Endothelial cell of umbilical vein (primary cell): ENCODE measurements around the gene ZCCHC14. TPM values are rescaled to one million over a fixed set of nuclear protein-coding genes. Genes with fewer than 3 reads are reported as not detected.

Source experiments
- BruUV-seq: library from RNA; stranded (reverse); fragments of 400-500 nt; replicated peaks from 2 replicates; lab custom pipeline; 2021; lab: Mats Ljungman, UMichigan
- CTCF ChIA-PET: fragments of 300-600, 350-600 bp; sonication (Branson Sonifier 250); formaldehyde crosslinking; loops from one replicate; lab custom pipeline; 2021; ENCODE audit warnings: antibody characterized with exemption, inconsistent platforms; lab: Charles Lee
- POLR2A ChIA-PET: fragments of 300-600, 350-600 bp; sonication (Branson Sonifier 250); formaldehyde crosslinking; loops from one replicate; lab custom pipeline; 2021; ENCODE audit warnings: antibody characterized with exemption, inconsistent platforms; lab: Charles Lee
- DNase-seq: peaks from one replicate; pipeline ENCODE4 v3.0.0-alpha.2; 2011; ENCODE audit warnings: low read depth, low spot score
- FAIRE-seq: peaks from 2 replicates; lab custom pipeline; 2011; peaks lifted over from hg19 to GRCh38; lab: Jason Lieb, UNC
- H2AFZ ChIP-seq: 2 replicates; pipeline ENCODE4 v1.6.0; 2012; ENCODE audit warnings: low read depth, low read length, control low read depth, inconsistent platforms
- H3K27ac ChIP-seq: 2 replicates; pipeline ENCODE4 v1.5.1; 2011; ENCODE audit warnings: low read depth, mild to moderate bottlenecking, control low read depth, low read length, moderate library complexity; ENCODE audit not compliant: insufficient read depth
- H3K27me3 ChIP-seq, 2 experiments: 2 replicates each; pipeline versions ENCODE4 v1.6.0 to v1.6.1; 2011; ENCODE audit warnings: low read length in 2 of 2, mixed read lengths in 1 of 2; ENCODE audit not compliant: control insufficient read depth in 2 of 2, insufficient read depth in 2 of 2
- H3K36me3 ChIP-seq, 2 experiments: 2 replicates in 1 of 2; 3 replicates in 1 of 2; pipeline ENCODE4 v1.5.1; 2011; ENCODE audit warnings: low read length in 2 of 2, mild to moderate bottlenecking in 1 of 2, moderate library complexity in 1 of 2; ENCODE audit not compliant: control insufficient read depth in 2 of 2, insufficient read depth in 2 of 2; ENCODE audit errors: extremely low read depth in 1 of 2
- H3K4me1 ChIP-seq: 3 replicates; pipeline ENCODE4 v1.5.1; 2011; ENCODE audit warnings: mild to moderate bottlenecking, low read length; ENCODE audit not compliant: control insufficient read depth, insufficient read depth; ENCODE audit errors: extremely low read depth
- H3K4me2 ChIP-seq: 2 replicates; pipeline ENCODE4 v1.6.1; 2011; ENCODE audit warnings: low read length, control low read depth, mixed read lengths; ENCODE audit not compliant: insufficient read depth
- H3K4me3 ChIP-seq, 3 experiments: fragments of 200-600 bp in 1 of 3; sonication (generic), shearing (Covaris generic) in 1 of 3; replicated peaks in 1 of 3; 2 replicates each; pipeline ENCODE4 v1.5.1; 2011 to 2016; ENCODE audit warnings: control low read depth in 3 of 3, low read length in 3 of 3, mild to moderate bottlenecking in 2 of 3, inconsistent platforms in 1 of 3, low read depth in 1 of 3, moderate library complexity in 1 of 3; ENCODE audit not compliant: insufficient read depth in 1 of 3
- H3K79me2 ChIP-seq: 2 replicates; pipeline ENCODE4 v1.6.0; 2012; ENCODE audit warnings: low read length, inconsistent platforms; ENCODE audit not compliant: control insufficient read depth, insufficient read depth
- H3K9ac ChIP-seq: replicated peaks from 2 replicates; pipeline ENCODE3; 2011; ENCODE audit warnings: low read length, control low read depth; ENCODE audit not compliant: insufficient read depth; ENCODE audit errors: extremely low read depth
- H3K9me1 ChIP-seq: replicated peaks from 3 replicates; pipeline ENCODE4 v1.6.0; 2011; ENCODE audit warnings: mild to moderate bottlenecking, low read length; ENCODE audit not compliant: control insufficient read depth, insufficient read depth; ENCODE audit errors: extremely low read depth
- H3K9me3 ChIP-seq: replicated peaks from 2 replicates; pipeline ENCODE4 v1.5.1; 2012; ENCODE audit warnings: low read length, inconsistent platforms; ENCODE audit not compliant: control insufficient read depth, insufficient read depth
- H4K20me1 ChIP-seq: replicated peaks from 2 replicates; pipeline ENCODE3; 2011; ENCODE audit warnings: mild to moderate bottlenecking, low read length; ENCODE audit not compliant: control insufficient read depth, insufficient read depth; ENCODE audit errors: extremely low read depth
- CTCF ChIP-seq, 2 donors: IDR thresholded peaks; 1 replicate in 1 of 2; 2 replicates in 1 of 2; pipeline ENCODE4 v1.5.1; 2011; ENCODE audit warnings: low read length in 2 of 2, mild to moderate bottlenecking in 2 of 2, moderate library complexity in 2 of 2, control low read depth in 1 of 2, inconsistent platforms in 1 of 2, low read depth in 1 of 2; ENCODE audit not compliant: insufficient read depth in 1 of 2; ENCODE audit errors: extremely low read depth in 1 of 2
- EZH2 ChIP-seq: IDR thresholded peaks from 2 replicates; pipeline ENCODE4 v1.6.1; 2012; ENCODE audit warnings: borderline replicate concordance, low read depth, mild to moderate bottlenecking, moderate library complexity, low read length, inconsistent platforms; ENCODE audit not compliant: severe bottlenecking
- FOS ChIP-seq: IDR thresholded peaks from 2 replicates; pipeline ENCODE4 v1.6.1; 2011; ENCODE audit warnings: mild to moderate bottlenecking, low read length, moderate library complexity, borderline replicate concordance; ENCODE audit not compliant: insufficient read depth
- GATA2 ChIP-seq: IDR thresholded peaks from 2 replicates; pipeline ENCODE4 v1.7.0; 2011; ENCODE audit warnings: low read depth, mild to moderate bottlenecking, moderate library complexity, mixed read lengths, low read length; ENCODE audit not compliant: insufficient read length, insufficient read depth
- JUN ChIP-seq: IDR thresholded peaks from 2 replicates; pipeline ENCODE4 v1.6.1; 2011; ENCODE audit warnings: borderline replicate concordance, low read depth; ENCODE audit not compliant: insufficient read length, insufficient read depth
- MAX ChIP-seq: IDR thresholded peaks from 2 replicates; pipeline ENCODE4 v1.6.1; 2011; ENCODE audit not compliant: insufficient read depth, insufficient read length
- MYC ChIP-seq: IDR thresholded peaks from one replicate; pipeline ENCODE4 v1.6.1; 2011; ENCODE audit warnings: mild to moderate bottlenecking, low read depth, low read length
- POLR2A ChIP-seq: IDR thresholded peaks from 2 replicates; pipeline ENCODE4 v1.6.1; 2012; ENCODE audit warnings: low read depth, mild to moderate bottlenecking, control low read depth, low read length
- POLR2AphosphoS5 ChIP-seq: IDR thresholded peaks from 2 replicates; pipeline ENCODE4 v1.6.1; 2012; ENCODE audit warnings: low read depth, mild to moderate bottlenecking, control low read depth, low read length, moderate library complexity; ENCODE audit not compliant: insufficient read depth
- dilution Hi-C: fragments of 300-500 bp; cut with MboI; formaldehyde crosslinking; loops from one replicate; pipeline ENCODE4 v1.15.0; 2019; ENCODE audit warnings: low sequenced_read_pairs; ENCODE audit not compliant: extremely low pct_ligation_motif_present
- intact Hi-C: fragments of 100-400 bp; cut with micrococcal nuclease; formaldehyde crosslinking; loops from one replicate; pipeline ENCODE4 v1.10.0; 2022
- polyA plus RNA-seq, 4 experiments: library from polyadenylated mRNA; depleted of rRNA in 3 of 4; stranded (reverse) in 3 of 4; unstranded in 1 of 4; fragments of >200 nt; gene quantifications; 2 replicates each; pipeline versions ENCODE4 v1.2.1 to v1.2.3, GENCODE V29; 2011 to 2012; ENCODE audit warnings: missing spikeins in 1 of 4
- total RNA-seq: library from RNA; stranded (reverse); gene quantifications from 2 replicates; pipeline ENCODE4 v1.2.3, GENCODE V29; 2021

Gene ZCCHC14
- total and polyA plus RNA-seq, 2 donors (not counting 3 experiments of a cell fraction or from before 2014, with no cell fraction given), result 9.5 to 30.9 TPM

GRCh38 chr16:87468550-87468949 lies 24.3 kb downstream of the ZCCHC14 start:
- Histone ChIP-seq H3K9ac (no peak overlapping the region), H3K9me1 (no peaks in the 10 kb centered on the region), H4K20me1 (peaks cover under 1% of the 10 kb centered on the region), H3K4me2 (no peak overlapping the region), H3K79me2 (peaks cover 65% of the 10 kb centered on the region), H3K27ac (no peak overlapping the region), H3K27me3 (no peaks in the 10 kb centered on the region), H3K36me3 (peaks cover 0 to 2% of the 10 kb centered on the region in 2 experiments), H3K9me3 (no peaks in the 10 kb centered on the region), H3K4me3 (no peak overlapping the region), H2AFZ (no peak overlapping the region), H3K4me1 (peaks cover 40% of the 10 kb centered on the region)
- DNase-seq, result no peak
- CTCF ChIA-PET, result no interaction called here
- no peak for FAIRE-seq
- BruUV-seq, result no TSS peak
- dilution Hi-C loops (no loop called here), intact Hi-C loops (no loop called here)
- POLR2A ChIA-PET, result no interaction called here
- TF ChIP-seq JUN (no peak), MAX (no peak), POLR2AphosphoS5 (no peak), GATA2 (no peak), FOS (no peak), MYC (no peak), EZH2 (no peak), CTCF (IDR thresholded peaks at IDR 0.05; ENCODE audit: extremely low read depth in 1 of 2, insufficient read depth in 1 of 2, low read depth in 1 of 2, low read length in 2 of 2) (no peak), POLR2A (no peak)
